Measurements from ENCODE around the gene CDC45.
"Not testable (repeated sequence)": the region's sequence is repeated elsewhere in the genome, so short reads cannot be mapped to it uniquely, and the experiment has no call there.

The CDC45 gene

DNA sequence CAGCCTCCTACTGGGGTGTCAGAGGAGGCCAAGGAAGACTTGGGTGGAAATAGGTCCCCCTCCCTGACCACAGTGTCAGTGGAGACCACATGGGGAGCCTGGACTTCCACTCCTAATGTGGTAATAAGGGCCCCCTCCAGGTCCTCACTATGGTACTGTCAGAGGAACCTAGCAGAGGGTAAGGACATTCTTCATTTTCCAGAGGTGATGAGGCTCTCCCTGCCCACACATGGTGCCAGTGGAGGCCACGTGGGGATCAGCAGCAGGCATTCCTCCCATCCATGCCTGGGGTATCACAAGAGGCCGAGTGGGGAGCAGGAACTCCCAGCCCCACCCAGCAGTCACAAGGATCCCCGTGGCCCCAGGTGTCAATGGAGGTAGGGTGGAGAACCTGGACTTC lies 51.0 kb downstream of the CDC45 start:
- Histone ChIP-seq H3K27me3 (ENCODE audit: control insufficient read depth, low read length) (no peaks in the 10 kb centered on the region), H3K9me2 (replicated peaks; ENCODE audit: control insufficient read depth, low read length) (no peaks in the 10 kb centered on the region), H4K20me1 (ENCODE audit: control insufficient read depth, insufficient read depth, low read depth, low read length) (no peaks in the 10 kb centered on the region), H3K36me3 (ENCODE audit: control insufficient read depth, low read length) (no peaks in the 10 kb centered on the region), H3K4me1 (ENCODE audit: control insufficient read depth, low read length) (no peaks in the 10 kb centered on the region), H3K4me3 (ENCODE audit: low read length) (no peak overlapping the region), H3K79me2 (ENCODE audit: control insufficient read depth, low read length) (no peaks in the 10 kb centered on the region), H3K9me3 (ENCODE audit: control insufficient read depth, insufficient read depth, low read length) (no peaks in the 10 kb centered on the region), H3K4me2 (ENCODE audit: low read length) (no peak overlapping the region), H3K27ac (ENCODE audit: low read depth, low read length) (no peak overlapping the region), H3F3A (ENCODE audit: control insufficient read depth, insufficient read depth) (no peaks in the 10 kb centered on the region)
- TF ChIP-seq, protein P1, sequence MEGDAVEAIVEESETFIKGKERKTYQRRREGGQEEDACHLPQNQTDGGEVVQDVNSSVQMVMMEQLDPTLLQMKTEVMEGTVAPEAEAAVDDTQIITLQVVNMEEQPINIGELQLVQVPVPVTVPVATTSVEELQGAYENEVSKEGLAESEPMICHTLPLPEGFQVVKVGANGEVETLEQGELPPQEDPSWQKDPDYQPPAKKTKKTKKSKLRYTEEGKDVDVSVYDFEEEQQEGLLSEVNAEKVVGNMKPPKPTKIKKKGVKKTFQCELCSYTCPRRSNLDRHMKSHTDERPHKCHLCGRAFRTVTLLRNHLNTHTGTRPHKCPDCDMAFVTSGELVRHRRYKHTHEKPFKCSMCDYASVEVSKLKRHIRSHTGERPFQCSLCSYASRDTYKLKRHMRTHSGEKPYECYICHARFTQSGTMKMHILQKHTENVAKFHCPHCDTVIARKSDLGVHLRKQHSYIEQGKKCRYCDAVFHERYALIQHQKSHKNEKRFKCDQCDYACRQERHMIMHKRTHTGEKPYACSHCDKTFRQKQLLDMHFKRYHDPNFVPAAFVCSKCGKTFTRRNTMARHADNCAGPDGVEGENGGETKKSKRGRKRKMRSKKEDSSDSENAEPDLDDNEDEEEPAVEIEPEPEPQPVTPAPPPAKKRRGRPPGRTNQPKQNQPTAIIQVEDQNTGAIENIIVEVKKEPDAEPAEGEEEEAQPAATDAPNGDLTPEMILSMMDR (IDR thresholded peaks at IDR 0.05; ENCODE audit: low read depth, low read length, poor library complexity, severe bottlenecking), result no peak
- no peak for TF ChIP-seq EZH2phosphoT487 (IDR thresholded peaks at IDR 0.05; ENCODE audit: borderline replicate concordance, low read length)

DNA sequence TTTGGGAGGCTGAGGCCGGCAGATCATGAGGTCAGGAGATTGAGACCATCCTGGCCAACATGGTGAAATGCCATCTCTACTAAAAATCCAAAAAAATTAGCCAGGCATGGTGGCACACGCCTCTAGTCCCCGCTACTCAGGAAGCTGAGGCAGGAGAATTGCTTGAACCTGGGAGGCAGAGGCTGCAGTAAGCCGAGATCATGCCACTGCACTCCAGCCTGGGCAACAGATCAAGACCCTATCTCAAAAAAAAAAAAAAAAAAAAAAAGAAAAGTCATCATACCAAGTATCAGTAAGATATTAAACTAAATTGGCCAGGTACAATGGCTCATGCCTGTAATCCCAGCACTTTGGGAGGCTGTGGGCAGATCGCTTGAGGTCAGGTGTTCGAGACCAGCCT lies 51.6 kb downstream of the CDC45 start:
- H3K9me3 ChIP-seq (ENCODE audit: control insufficient read depth, insufficient read depth, low read length); H3K27me3 ChIP-seq (ENCODE audit: control insufficient read depth, low read length); H3K4me2 ChIP-seq (ENCODE audit: low read length); H3K4me1 ChIP-seq (ENCODE audit: control insufficient read depth, low read length); H3K4me3 ChIP-seq (ENCODE audit: low read length); H3K79me2 ChIP-seq (ENCODE audit: control insufficient read depth, low read length); H4K20me1 ChIP-seq (ENCODE audit: control insufficient read depth, insufficient read depth, low read depth, low read length); H3K36me3 ChIP-seq (ENCODE audit: control insufficient read depth, low read length); H3K9me2 ChIP-seq (replicated peaks; ENCODE audit: control insufficient read depth, low read length); H3F3A ChIP-seq (ENCODE audit: control insufficient read depth, insufficient read depth); H3K27ac ChIP-seq (ENCODE audit: low read depth, low read length): not testable (repeated sequence)

DNA sequence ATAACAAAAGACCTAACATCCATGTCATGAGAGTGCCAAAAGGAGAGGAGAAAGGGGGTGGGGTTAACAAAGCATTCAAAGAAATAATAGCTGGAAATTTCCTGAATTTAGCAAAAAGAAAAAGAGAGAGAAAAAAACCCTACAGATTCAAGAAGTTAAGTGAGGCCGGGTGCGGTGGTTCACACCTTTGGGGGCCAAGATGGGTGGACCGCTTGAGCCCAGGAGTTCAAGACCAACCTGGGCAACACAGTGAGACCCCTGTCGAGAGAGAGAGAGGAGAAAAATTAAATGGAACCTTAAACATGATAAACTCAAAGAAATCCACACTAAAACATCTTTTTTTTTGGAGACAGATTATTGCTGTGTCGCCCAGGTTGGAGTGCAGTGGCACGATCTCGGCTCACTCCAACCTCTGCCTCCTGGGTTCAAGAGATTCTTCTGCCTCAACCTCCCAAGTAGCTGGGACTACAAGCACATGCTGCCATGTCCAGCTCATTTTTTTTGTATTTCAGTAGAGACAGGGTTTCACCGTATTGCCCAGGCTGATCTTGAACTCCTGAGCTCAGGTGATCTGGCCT lies 53.4 kb downstream of the CDC45 start:
- no peak overlapping the region for H3K4me2 ChIP-seq (ENCODE audit: low read length)
- no peaks in the 10 kb centered on the region for H3K79me2 ChIP-seq (ENCODE audit: control insufficient read depth, low read length)
- H3K9me3 ChIP-seq (ENCODE audit: control insufficient read depth, insufficient read depth, low read length), result no peaks in the 10 kb centered on the region
- no peaks in the 10 kb centered on the region for H3K4me1 ChIP-seq (ENCODE audit: control insufficient read depth, low read length)
- H3K36me3 ChIP-seq (ENCODE audit: control insufficient read depth, low read length), result no peaks in the 10 kb centered on the region
- H3K27me3 ChIP-seq (ENCODE audit: control insufficient read depth, low read length), result no peaks in the 10 kb centered on the region
- H3F3A ChIP-seq (ENCODE audit: control insufficient read depth, insufficient read depth), result no peaks in the 10 kb centered on the region
- H3K27ac ChIP-seq (ENCODE audit: low read depth, low read length), result no peak overlapping the region
- TF ChIP-seq, protein P1 (IDR thresholded peaks at IDR 0.05; ENCODE audit: low read depth, low read length, poor library complexity, severe bottlenecking), result no peak
- TF ChIP-seq EZH2phosphoT487 (IDR thresholded peaks at IDR 0.05; ENCODE audit: borderline replicate concordance, low read length), result no peak
- no peak overlapping the region for H3K4me3 ChIP-seq (ENCODE audit: low read length)
- no peaks in the 10 kb centered on the region for H3K9me2 ChIP-seq (replicated peaks; ENCODE audit: control insufficient read depth, low read length)
- H4K20me1 ChIP-seq (ENCODE audit: control insufficient read depth, insufficient read depth, low read depth, low read length), result no peaks in the 10 kb centered on the region

DNA sequence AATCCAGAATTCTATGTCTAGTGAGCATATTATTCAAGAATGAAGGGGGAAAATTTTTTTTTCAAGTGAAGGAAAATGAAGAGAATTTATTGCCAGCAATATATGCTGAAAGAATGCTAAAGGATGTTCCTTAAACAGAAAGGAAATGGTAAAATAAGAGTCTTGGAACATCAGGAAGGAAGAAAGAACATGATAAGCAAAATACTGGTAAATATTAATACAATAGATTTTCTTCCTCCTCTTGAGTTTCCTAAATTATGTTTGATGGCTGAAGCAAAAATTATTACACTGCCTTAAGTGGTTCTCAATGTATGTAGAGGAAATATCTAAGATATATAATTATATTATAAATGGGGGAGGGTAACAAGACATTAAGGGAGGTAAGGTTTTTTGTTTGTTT lies 54.1 kb downstream of the CDC45 start:
- Histone ChIP-seq H3K4me3 (ENCODE audit: low read length) (no peak overlapping the region), H3K9me3 (ENCODE audit: control insufficient read depth, insufficient read depth, low read length) (no peaks in the 10 kb centered on the region), H3K4me1 (ENCODE audit: control insufficient read depth, low read length) (no peaks in the 10 kb centered on the region), H4K20me1 (ENCODE audit: control insufficient read depth, insufficient read depth, low read depth, low read length) (no peaks in the 10 kb centered on the region), H3K27ac (ENCODE audit: low read depth, low read length) (no peak overlapping the region), H3K4me2 (ENCODE audit: low read length) (no peak overlapping the region), H3K27me3 (ENCODE audit: control insufficient read depth, low read length) (no peaks in the 10 kb centered on the region), H3K36me3 (ENCODE audit: control insufficient read depth, low read length) (no peaks in the 10 kb centered on the region), H3K9me2 (replicated peaks; ENCODE audit: control insufficient read depth, low read length) (no peaks in the 10 kb centered on the region), H3F3A (ENCODE audit: control insufficient read depth, insufficient read depth) (no peaks in the 10 kb centered on the region), H3K79me2 (ENCODE audit: control insufficient read depth, low read length) (no peaks in the 10 kb centered on the region)
- no peak for TF ChIP-seq EZH2phosphoT487 (IDR thresholded peaks at IDR 0.05; ENCODE audit: borderline replicate concordance, low read length)
- TF ChIP-seq, protein P1 (IDR thresholded peaks at IDR 0.05; ENCODE audit: low read depth, low read length, poor library complexity, severe bottlenecking), result no peak
